Kidney (tissue), 14 donors: ENCODE data around the gene PGBD5. TPM values are rescaled to one million over a fixed set of nuclear protein-coding genes. Genes with fewer than 3 reads are reported as not detected.

Source experiments
- DNase-seq, 5 donors: peaks; one replicate each; pipeline ENCODE4 v3.0.0-alpha.2; 2013 to 2020
- FAIRE-seq: peaks from 2 replicates; lab custom pipeline; 2012; peaks lifted over from hg19 to GRCh38; lab: Jason Lieb, UNC
- H3K27ac ChIP-seq, 2 donors: one replicate each; pipeline ENCODE4 v1.7.0; 2013; ENCODE audit warnings: low read depth in 2 of 2, low read length in 2 of 2, inconsistent platforms in 1 of 2
- H3K27me3 ChIP-seq: one replicate; pipeline ENCODE4 v1.7.1; 2013; ENCODE audit warnings: low read length, inconsistent platforms; ENCODE audit not compliant: control insufficient read depth, insufficient read depth
- H3K36me3 ChIP-seq, 3 donors: one replicate each; pipeline versions ENCODE4 v1.7.0 to v1.7.1; 2013; ENCODE audit warnings: low read length in 3 of 3, control low read depth in 1 of 3, inconsistent platforms in 1 of 3; ENCODE audit not compliant: insufficient read depth in 3 of 3, control insufficient read depth in 2 of 3
- H3K4me1 ChIP-seq, 3 donors: one replicate each; pipeline versions ENCODE4 v1.7.0 to v1.7.1; 2013; ENCODE audit warnings: low read length in 3 of 3, inconsistent platforms in 1 of 3, low read depth in 1 of 3; ENCODE audit not compliant: control insufficient read depth in 2 of 3, insufficient read depth in 2 of 3
- H3K4me3 ChIP-seq, 3 donors: one replicate each; pipeline versions ENCODE4 v1.7.0 to v1.8.1; 2013; ENCODE audit warnings: low read length in 3 of 3, control low read depth in 1 of 3, inconsistent platforms in 1 of 3
- H3K9ac ChIP-seq, 3 donors: one replicate each; pipeline versions ENCODE4 v1.7.0 to v1.7.1; 2013; ENCODE audit warnings: low read length in 3 of 3, control low read depth in 1 of 3, inconsistent platforms in 1 of 3
- H3K9me3 ChIP-seq, 3 donors: one replicate each; pipeline versions ENCODE4 v1.7.0 to v1.7.1; 2013; ENCODE audit warnings: low read length in 3 of 3, control low read depth in 1 of 3, inconsistent platforms in 1 of 3; ENCODE audit not compliant: control insufficient read depth in 2 of 3, insufficient read depth in 1 of 3
- intact Hi-C: fragments of 100-400 bp; cut with DNase I; formaldehyde crosslinking; loops from one replicate; pipeline ENCODE4 v1.11.1; 2022
- polyA plus RNA-seq: library from polyadenylated mRNA; stranded (reverse); fragments of 350-450 nt; fragmentation: Illumina TruSeq; extraction: RNeasy Lipid Tissue Mini Kit (QIAGEN cat#74804); gene quantifications from one replicate; pipeline ENCODE4 v1.2.3, GENCODE V29; 2014; ENCODE audit warnings: low read depth, low replicate concordance; ENCODE audit not compliant: insufficient read depth
- total RNA-seq: library from RNA; stranded (reverse); fragmentation: NEBNext Ultra II Directional; extraction: Animal tissue kit (Norgen Biotek cat#: 25700); gene quantifications from one replicate; pipeline ENCODE4 v1.2.1, GENCODE V29; 2021
- TF ChIP-seq, protein P1 (sequence below): IDR thresholded peaks from 3 replicates; pipeline ENCODE4 v1.5.1; 2012; ENCODE audit warnings: mild to moderate bottlenecking, moderate library complexity, borderline replicate concordance; ENCODE audit not compliant: insufficient read depth; ENCODE audit errors: extremely low read depth
- donor health status: control.
- donor health status: control.
- donor health status: control.
- donor health status: control.
- donor health status: control.
- donor health status: DM: yes; HTN: yes; CAD: no.
- donor health status: Normal renal cell carcinoma (clear cell type).

PGBD5 gene
- total and polyA plus RNA-seq, 2 donors from 2014 or later = 2.0 to 3.7 TPM

DNA sequence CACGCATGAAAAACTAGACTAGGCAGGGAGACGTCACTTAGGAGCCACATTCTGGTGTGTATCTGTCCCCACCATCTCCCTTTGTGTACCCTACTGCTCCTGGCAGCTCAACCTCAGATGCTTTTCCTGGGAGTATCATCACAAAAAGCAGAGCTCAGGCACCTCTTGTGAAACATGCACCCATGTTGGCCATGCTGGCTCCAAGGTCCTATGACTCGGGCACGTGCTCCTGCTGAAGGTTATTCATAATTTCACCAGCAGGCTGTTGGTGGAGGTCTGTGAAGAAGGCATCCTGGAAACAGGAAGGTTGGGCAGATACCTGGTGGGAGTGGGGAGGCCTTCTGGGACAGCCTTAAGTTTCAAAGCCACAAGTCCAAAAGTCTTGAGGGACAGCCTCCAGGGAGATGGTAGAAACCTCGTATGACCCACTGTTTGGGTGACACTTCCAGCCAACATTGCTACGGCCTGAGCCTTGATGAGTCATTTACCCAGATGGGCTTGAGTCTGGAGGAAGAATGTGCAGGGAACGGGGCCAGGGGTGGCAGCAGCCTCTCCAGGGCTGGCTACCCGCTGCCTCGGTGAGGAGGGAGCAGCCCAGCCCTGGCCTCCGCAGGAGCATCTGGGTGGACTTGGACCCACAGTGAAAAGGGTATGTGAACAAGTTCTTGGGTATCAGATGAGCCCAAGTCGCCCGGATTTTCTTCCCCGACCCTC, 75.8 kb downstream of the PGBD5 start:
- H3K27me3 ChIP-seq = no peaks in the 10 kb centered on the region
- DNase-seq = no peak
- H3K9ac ChIP-seq = no peak overlapping the region
- no peaks in the 10 kb centered on the region for H3K9me3 ChIP-seq
- no peak overlapping the region for H3K27ac ChIP-seq
- intact Hi-C loops = no loop called here
- H3K36me3 ChIP-seq = no peaks in the 10 kb centered on the region
- no peak overlapping the region for H3K4me3 ChIP-seq
- TF ChIP-seq, protein P1, sequence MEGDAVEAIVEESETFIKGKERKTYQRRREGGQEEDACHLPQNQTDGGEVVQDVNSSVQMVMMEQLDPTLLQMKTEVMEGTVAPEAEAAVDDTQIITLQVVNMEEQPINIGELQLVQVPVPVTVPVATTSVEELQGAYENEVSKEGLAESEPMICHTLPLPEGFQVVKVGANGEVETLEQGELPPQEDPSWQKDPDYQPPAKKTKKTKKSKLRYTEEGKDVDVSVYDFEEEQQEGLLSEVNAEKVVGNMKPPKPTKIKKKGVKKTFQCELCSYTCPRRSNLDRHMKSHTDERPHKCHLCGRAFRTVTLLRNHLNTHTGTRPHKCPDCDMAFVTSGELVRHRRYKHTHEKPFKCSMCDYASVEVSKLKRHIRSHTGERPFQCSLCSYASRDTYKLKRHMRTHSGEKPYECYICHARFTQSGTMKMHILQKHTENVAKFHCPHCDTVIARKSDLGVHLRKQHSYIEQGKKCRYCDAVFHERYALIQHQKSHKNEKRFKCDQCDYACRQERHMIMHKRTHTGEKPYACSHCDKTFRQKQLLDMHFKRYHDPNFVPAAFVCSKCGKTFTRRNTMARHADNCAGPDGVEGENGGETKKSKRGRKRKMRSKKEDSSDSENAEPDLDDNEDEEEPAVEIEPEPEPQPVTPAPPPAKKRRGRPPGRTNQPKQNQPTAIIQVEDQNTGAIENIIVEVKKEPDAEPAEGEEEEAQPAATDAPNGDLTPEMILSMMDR = no peak
- no peak for FAIRE-seq
- no peaks in the 10 kb centered on the region for H3K4me1 ChIP-seq

DNA sequence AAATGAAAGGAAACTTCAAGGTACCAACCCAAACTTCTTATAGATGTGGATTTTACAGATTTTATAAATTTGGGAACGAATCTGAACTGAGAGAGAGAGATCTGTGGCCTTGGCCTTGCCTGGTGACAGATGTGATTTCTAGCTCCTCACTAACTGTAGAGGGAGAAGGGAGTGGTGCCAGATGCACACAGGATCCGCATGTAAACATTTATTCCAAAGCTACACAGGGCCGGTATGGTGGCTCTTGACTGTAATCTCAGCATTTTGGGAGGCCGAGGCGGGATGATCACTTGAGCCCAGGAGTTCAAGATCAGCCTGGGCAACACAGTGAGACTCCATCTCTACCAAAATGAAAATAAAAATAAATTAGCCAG, 77.1 kb downstream of the PGBD5 start:
- Histone ChIP-seq H3K27ac (no peak overlapping the region), H3K9ac (no peak overlapping the region), H3K4me3 (no peak overlapping the region), H3K4me1 (no peaks in the 10 kb centered on the region), H3K27me3 (no peaks in the 10 kb centered on the region), H3K36me3 (no peaks in the 10 kb centered on the region), H3K9me3 (no peaks in the 10 kb centered on the region)
- FAIRE-seq (no peak), DNase-seq (no peak)
- TF ChIP-seq, protein P1 = no peak
- intact Hi-C loops = no loop called here

- Histone ChIP-seq H3K4me3 (no peak overlapping the region), H3K36me3 (no peaks in the 10 kb centered on the region), H3K4me1 (no peaks in the 10 kb centered on the region), H3K27ac (no peak overlapping the region), H3K27me3 (no peaks in the 10 kb centered on the region), H3K9me3 (no peaks in the 10 kb centered on the region), H3K9ac (no peak overlapping the region)
- DNase-seq (peak in 2 of 5 donors; percentile 25 to 28), FAIRE-seq (no peak)
- intact Hi-C loops = no loop called here
- TF ChIP-seq, protein P1 = no peak
Measured at GRCh38 chr1:230348386-230349019, 77.6 kb downstream of the PGBD5 start.
